ENCODE data around the gene RIMS1.

DNA sequence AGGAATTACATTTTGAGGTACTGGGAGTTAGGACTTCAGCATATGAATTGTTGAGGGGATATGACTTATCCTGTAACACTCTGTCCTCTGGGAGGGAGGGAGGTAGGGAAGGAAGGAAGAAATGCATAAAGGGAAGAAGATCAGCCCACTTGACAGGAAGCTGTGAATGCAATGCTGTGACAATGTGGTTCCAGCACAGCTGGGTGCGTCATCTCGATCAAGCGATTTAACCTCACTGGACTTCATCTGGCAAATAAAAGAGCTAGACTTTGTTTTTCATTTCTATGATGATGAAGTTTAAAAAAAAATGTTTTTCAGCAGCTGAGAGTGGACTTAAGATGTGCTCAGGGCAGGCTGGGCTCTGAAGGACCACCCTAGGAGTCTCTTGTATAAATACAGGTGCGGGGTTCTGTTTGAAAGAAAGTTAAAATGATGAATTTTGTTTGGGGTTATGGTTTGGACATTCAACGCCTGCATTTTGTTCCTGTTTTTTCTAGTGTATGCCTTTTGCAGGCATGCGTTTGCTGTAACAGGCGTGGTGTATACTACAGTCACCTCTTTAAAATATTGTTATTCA is 178.1 kb downstream of the RIMS1 start:
- no peak for TF ChIP-seq POLR2A (IDR thresholded peaks at IDR 0.05)
- TF ChIP-seq CTCF (IDR thresholded peaks at IDR 0.05), result no peak
